GM13976 (cell line): ENCODE measurements around the gene RETREG2.

Experiments
- DNase-seq: peaks from one replicate; pipeline ENCODE4 v3.0.0; 2012; ENCODE audit warnings: low spot score
- CTCF ChIP-seq: IDR thresholded peaks from 2 replicates; pipeline ENCODE4 v1.5.1; 2012; ENCODE audit warnings: borderline replicate concordance, mild to moderate bottlenecking; ENCODE audit not compliant: insufficient read depth; ENCODE audit errors: extremely low read depth, missing control alignments, control extremely low read depth
- in situ Hi-C: fragments of 300-500 bp; cut with MboI; formaldehyde crosslinking; loops from one replicate; pipeline ENCODE4 v1.12.0; 2022; ENCODE audit warnings: low sequenced_read_pairs, mixed read lengths, inconsistent platforms; ENCODE audit not compliant: unreplicated experiment

RETREG2 gene

GRCh38 chr2:219213486-219214071, 35.5 kb downstream of the RETREG2 start:
- in situ Hi-C loops, result no loop called here
- no peak for TF ChIP-seq CTCF

DNA sequence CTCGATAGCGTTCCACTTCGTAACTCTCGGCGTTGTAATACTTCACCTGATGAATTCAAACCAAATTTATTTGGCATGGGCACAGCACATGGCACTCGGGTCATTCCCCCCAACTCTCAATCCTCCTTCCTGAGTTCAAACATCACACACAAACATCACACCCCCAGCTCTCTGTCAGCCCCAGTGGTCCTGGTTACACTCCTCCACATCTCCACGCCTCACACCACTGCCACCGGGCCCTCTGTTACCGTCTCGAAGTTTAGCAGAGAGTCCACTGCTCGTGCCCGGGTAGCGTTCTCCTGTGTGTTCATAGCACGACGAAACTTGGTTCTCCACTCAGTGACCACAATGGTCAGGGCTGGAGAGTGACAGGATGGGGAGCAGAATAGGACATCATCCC, 36.1 kb downstream of the RETREG2 start:
- TF ChIP-seq CTCF, result no peak
- no peak for DNase-seq
- in situ Hi-C loops, result no loop called here

More at GRCh38 chr2:219213486-219214071, 35.5 kb downstream of the RETREG2 start:
- DNase-seq, result no peak

DNA sequence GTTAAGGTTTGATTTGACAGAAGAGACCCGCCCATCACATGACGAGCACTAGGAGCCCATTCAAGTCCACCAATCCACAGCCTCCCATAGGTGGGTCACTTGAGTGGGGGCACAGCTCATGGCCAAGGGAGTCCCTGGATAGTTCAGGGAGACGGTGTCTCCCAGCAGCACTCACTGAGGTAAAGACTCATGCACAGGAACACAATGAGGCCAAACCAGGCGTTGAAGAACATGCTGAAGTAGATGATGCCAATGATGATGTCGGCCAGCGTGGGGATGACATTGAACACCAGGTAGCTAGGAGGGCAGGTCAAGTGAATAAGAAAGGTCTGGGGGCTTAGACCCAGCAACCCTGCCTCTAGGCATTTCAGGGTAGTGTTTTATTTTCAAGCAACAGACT, 36.7 kb downstream of the RETREG2 start:
- in situ Hi-C loops, result no loop called here
- TF ChIP-seq CTCF, result no peak
- DNase-seq, result no peak

DNA sequence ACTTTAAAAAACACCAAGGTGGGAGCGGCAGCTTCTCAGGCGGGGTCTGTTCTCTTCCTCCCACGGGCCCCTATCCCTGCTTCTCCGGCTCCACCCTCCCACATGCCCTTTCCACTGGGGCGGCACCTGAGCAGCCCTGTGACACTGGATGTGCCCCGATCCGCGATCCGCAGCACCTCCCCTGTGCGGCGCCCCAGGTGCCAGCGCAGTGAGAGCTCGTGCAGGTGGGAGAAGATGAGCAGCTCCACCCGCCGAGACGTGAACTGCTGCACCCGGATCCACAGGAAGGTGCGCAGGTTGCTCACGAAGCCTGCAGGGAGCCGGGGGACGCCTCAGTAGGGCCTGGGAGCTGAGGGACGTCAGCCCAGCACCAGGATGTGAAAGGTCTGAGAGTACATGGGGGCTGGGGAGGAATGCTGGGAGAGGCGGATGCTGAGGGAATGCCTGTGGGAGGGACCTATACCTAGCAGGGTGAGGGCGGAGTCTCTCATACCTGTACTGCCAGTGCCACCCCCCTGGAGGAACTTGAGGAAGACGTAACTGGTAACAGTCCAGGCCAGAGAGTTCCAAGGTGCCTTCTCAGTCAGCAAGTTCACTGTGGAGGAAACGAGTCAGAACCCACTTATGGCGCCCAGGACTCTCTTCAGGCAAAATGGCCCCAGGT, 37.9 kb downstream of the RETREG2 start:
- in situ Hi-C loops, result no loop called here
- no peak for DNase-seq
- TF ChIP-seq CTCF, result no peak

- DNase-seq, result no peak
- no peak for TF ChIP-seq CTCF
- in situ Hi-C loops, result no loop called here
Measured at GRCh38 chr2:219216535-219216915, 38.5 kb downstream of the RETREG2 start.

GRCh38 chr2:219218217-219218731, 40.2 kb downstream of the RETREG2 start:
- in situ Hi-C loops, result no loop called here
- no peak for TF ChIP-seq CTCF
- DNase-seq, result peak; percentile 71
